ENCODE data around the gene PIKFYVE.

PIKFYVE gene

GRCh38 chr2:208274748-208275147 is 8.7 kb downstream of the PIKFYVE start:
- TF ChIP-seq HDGF (IDR thresholded peaks at IDR 0.05; ENCODE audit: borderline replicate concordance) = no peak
- TF ChIP-seq LEF1 (IDR thresholded peaks at IDR 0.05; ENCODE audit: borderline replicate concordance) = no peak
- no peak for TF ChIP-seq SP1 (IDR thresholded peaks at IDR 0.05)
- no peak for TF ChIP-seq FOXK2 (IDR thresholded peaks at IDR 0.05)
- TF ChIP-seq ZNF384 (IDR thresholded peaks at IDR 0.05) = no peak
- TF ChIP-seq FOXM1 (IDR thresholded peaks at IDR 0.05; ENCODE audit: borderline replicate concordance) = no peak
- TF ChIP-seq ELF4 (IDR thresholded peaks at IDR 0.05) = no peak
- TF ChIP-seq TARDBP (IDR thresholded peaks at IDR 0.05) = no peak
- TF ChIP-seq FOXA1 (IDR thresholded peaks at IDR 0.05) = no peak
- TF ChIP-seq CTBP1 (IDR thresholded peaks at IDR 0.05; ENCODE audit: borderline replicate concordance) = no peak
- TF ChIP-seq SUZ12 (IDR thresholded peaks at IDR 0.05) = no peak
- no peak for TF ChIP-seq ARNT (IDR thresholded peaks at IDR 0.05)
- TF ChIP-seq NFRKB (IDR thresholded peaks at IDR 0.05) = no peak
- no peak for TF ChIP-seq L3MBTL2 (conservative IDR thresholded peaks at IDR 0.05)
- CTCF ChIA-PET = no interaction called here
- POLR2A ChIA-PET = no interaction called here
- DNase-seq (ENCODE audit: extremely low spot score) = no peak

GRCh38 chr2:208278549-208278948 is 12.5 kb downstream of the PIKFYVE start:
- POLR2A ChIA-PET = no interaction called here
- DNase-seq (ENCODE audit: extremely low spot score) = no peak
- no peak for TF ChIP-seq HDGF (IDR thresholded peaks at IDR 0.05; ENCODE audit: borderline replicate concordance)
- TF ChIP-seq L3MBTL2 (conservative IDR thresholded peaks at IDR 0.05) = no peak
- TF ChIP-seq TARDBP (IDR thresholded peaks at IDR 0.05) = no peak
- no peak for TF ChIP-seq SUZ12 (IDR thresholded peaks at IDR 0.05)
- no peak for TF ChIP-seq CTBP1 (IDR thresholded peaks at IDR 0.05; ENCODE audit: borderline replicate concordance)
- no peak for TF ChIP-seq ELF4 (IDR thresholded peaks at IDR 0.05)
- no peak for TF ChIP-seq FOXM1 (IDR thresholded peaks at IDR 0.05; ENCODE audit: borderline replicate concordance)
- CTCF ChIA-PET = no interaction called here

- no peak for TF ChIP-seq PKNOX1 (IDR thresholded peaks at IDR 0.05)
- no peak for TF ChIP-seq ELF4 (IDR thresholded peaks at IDR 0.05)
- no peak for TF ChIP-seq LEF1 (IDR thresholded peaks at IDR 0.05; ENCODE audit: borderline replicate concordance)
- TF ChIP-seq FOXK2 (IDR thresholded peaks at IDR 0.05) = no peak
- TF ChIP-seq L3MBTL2 (conservative IDR thresholded peaks at IDR 0.05) = no peak
- TF ChIP-seq HDGF (IDR thresholded peaks at IDR 0.05; ENCODE audit: borderline replicate concordance) = no peak
- TF ChIP-seq SUZ12 (IDR thresholded peaks at IDR 0.05) = no peak
- TF ChIP-seq FOXA1 (IDR thresholded peaks at IDR 0.05) = no peak
- TF ChIP-seq FOXM1 (IDR thresholded peaks at IDR 0.05; ENCODE audit: borderline replicate concordance) = no peak
- no peak for TF ChIP-seq TARDBP (IDR thresholded peaks at IDR 0.05)
- no peak for TF ChIP-seq SP1 (IDR thresholded peaks at IDR 0.05)
- ChIA-PET POLR2A (no interaction called here), CTCF (no interaction called here)
These were observed 13.2 kb downstream of the PIKFYVE start for GRCh38 chr2:208279236-208279635.

GRCh38 chr2:208280234-208280633 is 14.2 kb downstream of the PIKFYVE start:
- no peak for DNase-seq (ENCODE audit: extremely low spot score)
- TF ChIP-seq PKNOX1 (IDR thresholded peaks at IDR 0.05) = no peak
- no peak for TF ChIP-seq LEF1 (IDR thresholded peaks at IDR 0.05; ENCODE audit: borderline replicate concordance)
- TF ChIP-seq FOXM1 (IDR thresholded peaks at IDR 0.05; ENCODE audit: borderline replicate concordance) = no peak
- no peak for TF ChIP-seq ARNT (IDR thresholded peaks at IDR 0.05)
- TF ChIP-seq TARDBP (IDR thresholded peaks at IDR 0.05) = no peak
- no peak for TF ChIP-seq CTBP1 (IDR thresholded peaks at IDR 0.05; ENCODE audit: borderline replicate concordance)
- TF ChIP-seq SP1 (IDR thresholded peaks at IDR 0.05) = no peak
- POLR2A ChIA-PET = no interaction called here
- CTCF ChIA-PET = no interaction called here

More at GRCh38 chr2:208279236-208279635, 13.2 kb downstream of the PIKFYVE start:
- no peak for DNase-seq (ENCODE audit: extremely low spot score)

- TF ChIP-seq SP1 (IDR thresholded peaks at IDR 0.05) = no peak
- no peak for TF ChIP-seq ELF4 (IDR thresholded peaks at IDR 0.05)
- TF ChIP-seq ARNT (IDR thresholded peaks at IDR 0.05) = no peak
- TF ChIP-seq HDGF (IDR thresholded peaks at IDR 0.05; ENCODE audit: borderline replicate concordance) = no peak
- TF ChIP-seq FOXA1 (IDR thresholded peaks at IDR 0.05) = no peak
- TF ChIP-seq FOXM1 (IDR thresholded peaks at IDR 0.05; ENCODE audit: borderline replicate concordance) = no peak
- TF ChIP-seq SUZ12 (IDR thresholded peaks at IDR 0.05) = no peak
- no peak for TF ChIP-seq LEF1 (IDR thresholded peaks at IDR 0.05; ENCODE audit: borderline replicate concordance)
- TF ChIP-seq L3MBTL2 (conservative IDR thresholded peaks at IDR 0.05) = no peak
- TF ChIP-seq BHLHE40 (IDR thresholded peaks at IDR 0.05; ENCODE audit: borderline replicate concordance) = no peak
- no peak for TF ChIP-seq FOXK2 (IDR thresholded peaks at IDR 0.05)
- TF ChIP-seq ZNF384 (IDR thresholded peaks at IDR 0.05) = no peak
- no peak for TF ChIP-seq NFRKB (IDR thresholded peaks at IDR 0.05)
- no peak for TF ChIP-seq TARDBP (IDR thresholded peaks at IDR 0.05)
- ChIA-PET CTCF (no interaction called here), POLR2A (no interaction called here)
- DNase-seq (ENCODE audit: extremely low spot score) = no peak
These were observed 14.9 kb downstream of the PIKFYVE start for GRCh38 chr2:208280933-208281332.

- DNase-seq (ENCODE audit: extremely low spot score) = no peak
- CTCF ChIA-PET = no interaction called here
- no peak for TF ChIP-seq BHLHE40 (IDR thresholded peaks at IDR 0.05; ENCODE audit: borderline replicate concordance)
- no peak for TF ChIP-seq ELF4 (IDR thresholded peaks at IDR 0.05)
- no peak for TF ChIP-seq SUZ12 (IDR thresholded peaks at IDR 0.05)
- TF ChIP-seq ARNT (IDR thresholded peaks at IDR 0.05) = no peak
- TF ChIP-seq LEF1 (IDR thresholded peaks at IDR 0.05; ENCODE audit: borderline replicate concordance) = no peak
- TF ChIP-seq FOXK2 (IDR thresholded peaks at IDR 0.05) = no peak
- TF ChIP-seq NFRKB (IDR thresholded peaks at IDR 0.05) = no peak
- TF ChIP-seq PKNOX1 (IDR thresholded peaks at IDR 0.05) = no peak
- TF ChIP-seq FOXM1 (IDR thresholded peaks at IDR 0.05; ENCODE audit: borderline replicate concordance) = no peak
- no peak for TF ChIP-seq L3MBTL2 (conservative IDR thresholded peaks at IDR 0.05)
- TF ChIP-seq HDGF (IDR thresholded peaks at IDR 0.05; ENCODE audit: borderline replicate concordance) = no peak
- POLR2A ChIA-PET = no interaction called here
These were observed 19.8 kb downstream of the PIKFYVE start for GRCh38 chr2:208285853-208286252.

All from HEK293T (cell line).